Vagina (tissue), 2 donors: ENCODE measurements around the gene CD58. TPM values are rescaled to one million over a fixed set of nuclear protein-coding genes. Genes with fewer than 3 reads are reported as not detected.
A peak's percentile ranks its signal among the peaks of the same experiment; 100 is the strongest.
"Not testable (repeated sequence)": the region's sequence is repeated elsewhere in the genome, so short reads cannot be mapped to it uniquely, and the experiment has no call there.

ENCODE experiments used
- DNase-seq, 2 donors: peaks; one replicate each; pipeline ENCODE4 v3.0.0-alpha.2; 2017; ENCODE audit errors: extremely low spot score in 2 of 2
- H3K27ac ChIP-seq: fragments of 200-600 bp; sonication (generic); one replicate; pipeline ENCODE4 v1.5.1; 2019
- H3K27me3 ChIP-seq: fragments of 200-600 bp; sonication (generic); one replicate; pipeline ENCODE4 v1.5.1; 2019
- H3K36me3 ChIP-seq, 2 donors: fragments of 200-600 bp; sonication (generic); one replicate each; pipeline ENCODE4 v1.5.1; 2017 to 2019
- H3K4me1 ChIP-seq: fragments of 200-600 bp; sonication (generic); one replicate; pipeline ENCODE4 v1.5.1; 2019
- H3K4me3 ChIP-seq, 2 donors: fragments of 200-600 bp; sonication (generic); 1 replicate in 1 of 2; 2 replicates in 1 of 2; pipeline ENCODE4 v1.5.1; 2016 to 2019
- H3K9me3 ChIP-seq: fragments of 200-600 bp; sonication (generic); one replicate; pipeline ENCODE4 v1.5.1; 2019
- POLR2A ChIP-seq, 2 donors: fragments of 450-650 bp; IDR thresholded peaks; one replicate each; pipeline ENCODE4 v1.6.1; 2017; ENCODE audit warnings: antibody characterized with exemption in 2 of 2, mild to moderate bottlenecking in 2 of 2, moderate library complexity in 2 of 2
- POLR2AphosphoS5 ChIP-seq, 2 donors: sonication (generic); formaldehyde crosslinking; IDR thresholded peaks; one replicate each; pipeline ENCODE4 v1.9.0; 2017; ENCODE audit warnings: antibody characterized with exemption in 2 of 2, mild to moderate bottlenecking in 2 of 2, low read depth in 1 of 2; ENCODE audit not compliant: insufficient read depth in 1 of 2
- intact Hi-C: fragments of 100-400 bp; cut with DNase I; formaldehyde crosslinking; loops from one replicate; pipeline ENCODE4 v1.15.1; 2023
- total RNA-seq: library from RNA; depleted of rRNA; stranded (reverse); fragments of >200 nt; gene quantifications from one replicate; pipeline ENCODE4 v1.2.3, GENCODE V29; 2016
- TF ChIP-seq, protein P1 (sequence below), 3 experiments: fragments of 450-650 bp in 2 of 3; fragments of 200-600 bp in 1 of 3; sonication (generic) in 1 of 3; IDR thresholded peaks; one replicate each; pipeline ENCODE4 v1.5.1; 2017 to 2019; ENCODE audit warnings: antibody characterized with exemption in 3 of 3, mild to moderate bottlenecking in 2 of 3, moderate library complexity in 2 of 3

CD58 gene
- total RNA-seq, 1 donor from 2014 or later = 54.5 TPM

DNA sequence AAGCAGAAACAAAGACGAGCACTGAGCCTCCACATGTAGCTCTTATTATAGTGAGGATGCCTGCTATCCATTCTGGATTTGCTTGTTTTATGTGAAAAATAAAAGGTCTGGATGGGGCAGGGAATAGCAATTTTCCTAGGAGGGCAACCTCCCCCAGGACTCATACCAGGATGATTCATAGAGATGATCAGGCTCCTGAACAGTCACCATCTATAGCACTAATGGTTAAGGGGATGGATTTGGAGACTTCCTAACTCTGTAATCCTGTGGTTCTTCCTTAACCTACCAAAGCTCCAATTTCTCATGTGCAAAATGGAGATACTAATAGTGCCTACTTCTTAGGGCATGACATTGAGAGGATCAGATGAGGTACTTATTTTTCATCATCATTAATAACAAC is 34.5 kb upstream of the CD58 start:
- no peaks in the 10 kb centered on the region for H3K4me1 ChIP-seq
- intact Hi-C loops = no loop called here
- H3K9me3 ChIP-seq = no peaks in the 10 kb centered on the region
- no peaks in the 10 kb centered on the region for H3K27me3 ChIP-seq
- H3K27ac ChIP-seq = no peak overlapping the region
- DNase-seq = no peak
- no peak overlapping the region for H3K4me3 ChIP-seq
- H3K36me3 ChIP-seq = no peaks in the 10 kb centered on the region
- TF ChIP-seq, protein P1, sequence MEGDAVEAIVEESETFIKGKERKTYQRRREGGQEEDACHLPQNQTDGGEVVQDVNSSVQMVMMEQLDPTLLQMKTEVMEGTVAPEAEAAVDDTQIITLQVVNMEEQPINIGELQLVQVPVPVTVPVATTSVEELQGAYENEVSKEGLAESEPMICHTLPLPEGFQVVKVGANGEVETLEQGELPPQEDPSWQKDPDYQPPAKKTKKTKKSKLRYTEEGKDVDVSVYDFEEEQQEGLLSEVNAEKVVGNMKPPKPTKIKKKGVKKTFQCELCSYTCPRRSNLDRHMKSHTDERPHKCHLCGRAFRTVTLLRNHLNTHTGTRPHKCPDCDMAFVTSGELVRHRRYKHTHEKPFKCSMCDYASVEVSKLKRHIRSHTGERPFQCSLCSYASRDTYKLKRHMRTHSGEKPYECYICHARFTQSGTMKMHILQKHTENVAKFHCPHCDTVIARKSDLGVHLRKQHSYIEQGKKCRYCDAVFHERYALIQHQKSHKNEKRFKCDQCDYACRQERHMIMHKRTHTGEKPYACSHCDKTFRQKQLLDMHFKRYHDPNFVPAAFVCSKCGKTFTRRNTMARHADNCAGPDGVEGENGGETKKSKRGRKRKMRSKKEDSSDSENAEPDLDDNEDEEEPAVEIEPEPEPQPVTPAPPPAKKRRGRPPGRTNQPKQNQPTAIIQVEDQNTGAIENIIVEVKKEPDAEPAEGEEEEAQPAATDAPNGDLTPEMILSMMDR (IDR thresholded peaks at IDR 0.05) = no peak
- no peak for TF ChIP-seq POLR2A (IDR thresholded peaks at IDR 0.05)
- no peak for TF ChIP-seq POLR2AphosphoS5 (IDR thresholded peaks at IDR 0.05; ENCODE audit: insufficient read depth in 1 of 2, low read depth in 1 of 2)

DNA sequence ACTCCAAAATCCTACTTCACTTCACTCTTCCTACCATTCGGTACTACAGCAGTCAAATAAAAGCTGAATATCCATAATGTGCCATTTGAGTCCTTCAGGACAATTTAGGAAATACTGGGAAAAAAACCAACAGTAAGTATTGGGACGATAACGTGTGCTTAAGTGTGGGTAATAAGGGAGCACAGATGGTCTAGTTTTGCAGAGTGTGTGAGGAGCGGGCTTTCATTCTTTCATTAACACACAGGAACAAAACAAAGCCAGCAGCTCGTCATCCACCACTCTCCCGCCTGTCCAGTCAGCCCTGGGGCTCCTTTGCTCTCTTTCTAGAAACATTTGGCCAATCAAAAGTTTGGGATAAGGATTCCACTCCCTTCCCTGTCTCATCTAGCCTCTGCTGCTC is 33.6 kb upstream of the CD58 start:
- H3K36me3 ChIP-seq, H3K4me3 ChIP-seq, DNase-seq, intact Hi-C loops, H3K27ac ChIP-seq, H3K4me1 ChIP-seq, H3K27me3 ChIP-seq, H3K9me3 ChIP-seq: not testable (repeated sequence)

DNA sequence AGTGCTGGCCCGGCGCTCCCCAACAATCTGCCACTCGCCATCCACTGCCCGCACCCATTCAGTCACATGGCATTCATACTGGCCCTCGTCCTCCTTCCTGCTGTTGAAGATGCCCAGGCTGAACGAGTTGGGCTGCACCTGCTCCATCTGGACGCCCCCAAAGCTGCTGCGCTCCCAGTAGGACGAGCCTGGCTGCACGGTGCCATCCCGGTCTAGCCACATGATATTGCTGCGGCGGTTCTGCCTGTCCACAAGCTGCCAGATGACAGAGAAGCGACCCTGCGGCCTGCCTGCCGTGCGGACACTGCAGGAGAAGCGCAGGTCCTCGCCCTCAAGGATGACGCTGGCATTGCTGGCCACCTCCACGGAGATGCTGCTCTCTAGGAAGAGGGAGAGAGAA is 32.8 kb upstream of the CD58 start:
- H3K27ac ChIP-seq, DNase-seq, H3K4me1 ChIP-seq, H3K9me3 ChIP-seq, H3K36me3 ChIP-seq, intact Hi-C loops, H3K4me3 ChIP-seq, H3K27me3 ChIP-seq: not testable (repeated sequence)

DNA sequence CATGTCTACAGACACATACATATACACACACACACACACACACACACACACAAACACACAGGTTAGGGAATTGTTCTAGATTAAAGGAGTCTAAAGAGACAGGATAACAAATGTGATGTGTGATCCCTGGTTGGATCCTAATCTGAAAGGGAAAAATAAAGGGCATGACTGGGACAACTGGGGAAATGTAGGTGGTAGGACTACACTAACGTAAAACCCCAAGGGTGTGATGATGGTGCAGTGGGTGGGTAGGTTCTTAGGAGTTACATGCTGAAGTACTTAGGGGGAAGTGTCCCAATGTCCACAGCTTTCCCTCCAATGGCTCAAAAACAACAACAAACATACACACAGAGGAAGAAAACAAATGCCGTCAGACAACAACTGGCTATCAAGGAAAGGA is 28.5 kb upstream of the CD58 start:
- H3K27ac ChIP-seq, H3K27me3 ChIP-seq, H3K4me3 ChIP-seq, H3K4me1 ChIP-seq, DNase-seq, H3K9me3 ChIP-seq, H3K36me3 ChIP-seq: not testable (repeated sequence)
- intact Hi-C loops = loop anchor here (5.0 kb wide), 1 partner anchor 1438 kb away; no protein-coding TSS in a partner anchor

DNA sequence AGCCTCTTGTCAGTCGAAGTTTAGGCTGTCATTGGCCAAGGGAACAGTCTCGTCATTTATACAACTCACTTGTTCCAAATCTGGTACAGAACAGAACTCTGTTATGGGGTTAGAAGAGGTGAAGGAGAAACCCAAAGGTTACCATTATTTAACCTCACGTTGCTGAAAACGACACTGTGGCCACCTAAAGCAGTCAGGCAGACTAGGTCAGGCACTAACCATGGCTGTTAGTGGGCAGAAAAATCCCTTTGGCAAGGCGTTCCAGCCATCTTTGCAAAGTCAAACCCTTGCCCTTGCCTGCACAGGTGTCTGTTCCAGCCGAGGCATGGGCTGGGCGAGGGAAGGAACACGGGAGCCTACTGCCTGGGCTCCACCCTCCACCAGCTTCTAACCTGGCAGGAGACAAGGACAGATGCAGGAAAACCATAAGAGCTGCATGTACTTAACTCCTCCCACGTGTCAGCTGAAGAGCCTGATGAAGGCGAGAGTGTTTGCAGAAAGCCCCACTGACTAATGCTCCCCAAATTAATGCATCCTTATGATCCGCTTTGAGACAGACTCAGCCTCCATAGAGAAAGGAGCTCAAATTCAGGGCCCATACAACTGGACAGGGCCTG is 27.7 kb upstream of the CD58 start:
- H3K9me3 ChIP-seq, H3K4me1 ChIP-seq, H3K36me3 ChIP-seq, DNase-seq, H3K27me3 ChIP-seq, H3K4me3 ChIP-seq, H3K27ac ChIP-seq: not testable (repeated sequence)
- intact Hi-C loops = loop anchor here (5.0 kb wide), 1 partner anchor 1439 kb away; no protein-coding TSS in a partner anchor

DNA sequence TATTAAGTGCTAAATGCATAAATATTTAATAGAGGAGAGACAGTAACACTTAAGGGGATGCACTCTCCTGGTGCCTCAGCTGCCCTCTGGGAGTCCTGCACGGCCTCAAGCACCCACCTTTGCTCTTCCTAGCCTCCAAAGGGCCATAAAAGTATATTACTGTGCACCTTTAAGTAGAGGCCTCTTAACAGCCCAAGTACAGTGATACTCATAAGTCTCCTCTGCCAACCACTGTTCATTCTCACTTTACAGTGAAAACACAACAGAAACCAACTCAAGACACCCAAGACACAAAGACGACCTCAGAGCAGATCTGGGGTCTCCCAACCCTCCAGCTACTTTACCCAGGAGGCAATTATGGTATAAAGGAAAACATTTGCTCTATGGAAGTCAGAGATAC is 26.6 kb upstream of the CD58 start:
- H3K36me3 ChIP-seq, DNase-seq, H3K4me1 ChIP-seq, H3K9me3 ChIP-seq, H3K4me3 ChIP-seq, H3K27ac ChIP-seq, H3K27me3 ChIP-seq: not testable (repeated sequence)
- intact Hi-C loops = loop anchor here (5.0 kb wide), 1 partner anchor 1440 kb away; no protein-coding TSS in a partner anchor

DNA sequence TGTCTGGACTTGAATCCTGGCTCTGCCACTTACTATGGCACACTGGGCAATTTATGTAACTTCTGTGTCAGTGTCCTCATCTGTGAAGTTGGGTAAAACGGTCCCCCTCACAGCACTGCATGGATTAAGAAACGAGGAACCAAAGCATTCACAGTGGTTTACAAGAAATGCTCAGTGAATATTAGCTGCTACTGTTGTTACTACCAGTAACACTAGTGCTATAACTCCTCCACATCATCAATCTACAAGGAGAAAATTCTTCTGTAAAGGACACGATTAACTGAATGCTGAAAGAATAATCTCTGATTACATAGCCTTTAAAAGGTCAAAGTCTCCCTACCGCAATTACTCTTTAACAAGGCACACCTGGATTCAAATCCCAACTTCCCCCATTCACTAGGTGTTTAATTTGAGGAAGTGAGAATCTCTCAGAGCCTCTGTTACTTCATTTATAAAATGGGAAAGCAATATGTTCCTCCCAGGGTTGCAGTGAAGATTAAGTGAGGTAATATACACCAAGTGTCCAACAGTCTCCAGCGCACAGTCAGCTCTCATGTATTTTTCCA is 26.0 kb upstream of the CD58 start:
- H3K27me3 ChIP-seq, DNase-seq, H3K36me3 ChIP-seq, H3K4me1 ChIP-seq, H3K4me3 ChIP-seq, H3K9me3 ChIP-seq, H3K27ac ChIP-seq: not testable (repeated sequence)
- intact Hi-C loops = loop anchor here (5.0 kb wide), 1 partner anchor 1440 kb away; no protein-coding TSS in a partner anchor

DNA sequence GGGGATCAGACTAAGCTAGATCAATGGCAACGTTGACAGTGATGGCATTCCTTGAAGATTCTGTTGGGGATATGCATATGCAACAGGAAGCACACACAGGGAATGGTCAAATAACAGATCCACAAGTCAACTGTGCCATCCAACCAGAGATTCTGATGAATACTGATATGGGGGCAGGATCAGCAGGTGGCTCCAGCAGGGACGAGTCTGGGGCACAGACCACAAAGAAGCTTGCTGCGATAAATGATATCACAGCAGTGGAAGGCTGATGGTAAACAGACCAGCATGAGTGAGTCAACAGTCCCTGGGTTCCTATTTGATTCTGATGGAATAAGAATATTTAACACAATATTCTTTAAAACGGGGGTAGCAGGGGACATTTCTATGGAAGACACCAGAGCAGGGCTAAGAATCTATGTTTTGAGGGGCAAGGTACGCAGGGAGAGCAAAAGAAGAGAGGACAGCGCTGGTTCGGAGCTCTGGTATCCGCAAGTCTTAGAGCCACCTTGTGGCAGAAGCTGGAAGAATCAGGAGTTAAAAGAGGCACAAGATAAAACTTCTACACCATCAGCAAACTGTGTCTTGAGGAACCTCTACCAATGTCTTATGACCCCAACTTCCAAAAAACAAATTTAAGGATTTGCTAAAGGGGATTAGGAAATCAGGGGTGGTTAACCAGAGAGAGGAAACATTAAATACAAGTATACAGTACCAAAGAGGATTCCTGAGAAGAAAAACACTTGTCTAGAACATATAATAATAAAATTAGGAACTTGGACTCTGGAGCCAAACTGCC is 25.3 kb upstream of the CD58 start:
- not testable (repeated sequence) for H3K27ac ChIP-seq, H3K36me3 ChIP-seq, H3K9me3 ChIP-seq, H3K27me3 ChIP-seq, H3K4me1 ChIP-seq, DNase-seq
- TF ChIP-seq, protein P1 (IDR thresholded peaks at IDR 0.05) = peak in 1 of 3 experiments; percentile 44
- peak overlapping the region in 1 of 2 donors; percentile 18 for H3K4me3 ChIP-seq
- intact Hi-C loops = loop anchor here (5.0 kb wide), 1 partner anchor 1441 kb away; no protein-coding TSS in a partner anchor

DNA sequence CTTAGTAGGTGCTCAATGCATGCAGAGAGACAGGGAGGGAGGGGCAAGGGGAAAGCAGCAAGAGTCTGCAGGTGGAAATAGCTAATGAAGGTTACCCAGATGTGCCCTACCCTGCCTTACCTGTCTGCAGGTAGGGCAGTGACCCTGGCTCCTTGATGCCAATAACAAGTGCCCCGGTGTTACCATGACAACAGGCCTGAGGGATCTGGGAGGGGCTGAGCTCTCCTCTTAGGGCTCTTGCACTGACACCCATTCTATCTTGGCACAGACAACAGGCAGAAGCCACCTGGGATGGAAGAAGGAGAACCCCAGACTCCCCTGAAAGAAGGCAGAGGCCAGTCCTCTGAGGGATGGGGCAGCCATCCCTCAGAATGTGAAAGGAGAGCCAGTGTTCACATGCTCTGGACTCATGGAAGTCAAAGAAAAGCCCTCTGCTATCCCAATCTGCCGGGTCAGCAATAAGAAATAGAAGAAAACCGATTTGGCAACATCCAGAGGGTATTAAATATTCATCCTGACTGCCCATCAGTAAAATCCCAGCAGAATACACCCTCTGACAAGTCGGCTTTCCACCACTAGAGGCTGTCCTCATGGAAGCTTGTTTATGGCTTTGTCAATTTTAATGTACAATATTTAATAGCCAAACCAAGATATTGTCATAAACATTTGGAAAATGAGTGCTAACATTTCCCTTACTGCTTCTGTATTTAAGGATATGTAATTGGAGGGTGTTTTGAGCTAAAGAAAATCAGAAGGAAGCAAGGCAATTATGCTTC is 24.4 kb upstream of the CD58 start:
- intact Hi-C loops = loop anchor here (5.0 kb wide), 1 partner anchor 1442 kb away; no protein-coding TSS in a partner anchor
- H3K27ac ChIP-seq, DNase-seq: not testable (repeated sequence)

DNA sequence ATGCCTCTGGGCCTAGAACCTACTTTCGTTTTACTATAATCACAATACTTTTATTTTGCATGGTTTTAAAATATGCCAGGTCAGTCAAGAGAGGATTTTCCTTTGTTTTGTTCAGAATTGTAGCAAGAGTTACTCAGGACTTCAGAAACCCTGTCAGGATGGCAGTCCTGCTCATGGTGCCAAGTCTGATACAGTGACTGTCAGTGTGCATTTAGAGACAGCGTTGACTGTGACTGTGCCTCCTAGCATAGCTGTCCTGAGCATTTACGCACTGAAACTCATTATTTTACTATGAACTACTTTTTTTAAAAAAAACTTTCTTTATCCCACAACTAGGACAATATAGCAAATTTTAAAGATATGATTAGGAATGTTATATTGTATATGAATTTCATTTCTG is 23.2 kb upstream of the CD58 start:
- H3K4me3 ChIP-seq, H3K27ac ChIP-seq, H3K4me1 ChIP-seq, H3K36me3 ChIP-seq, H3K9me3 ChIP-seq, DNase-seq, H3K27me3 ChIP-seq, intact Hi-C loops: not testable (repeated sequence)

More for the DNA sequence above, 24.4 kb upstream of the CD58 start:
- not testable (repeated sequence) for H3K36me3 ChIP-seq, H3K27me3 ChIP-seq, H3K9me3 ChIP-seq, H3K4me3 ChIP-seq, H3K4me1 ChIP-seq
